Kidney glomerular epithelial cell (primary cell): ENCODE results near the gene LRRC15.

ENCODE experiments used
- DNase-seq: peaks from one replicate; lab custom pipeline; 2025; lab: John Stamatoyannopoulos, UW

Gene LRRC15

GRCh38 chr3:194384569-194385001 is 15.0 kb upstream of the LRRC15 start:
- DNase-seq: no peak

DNA sequence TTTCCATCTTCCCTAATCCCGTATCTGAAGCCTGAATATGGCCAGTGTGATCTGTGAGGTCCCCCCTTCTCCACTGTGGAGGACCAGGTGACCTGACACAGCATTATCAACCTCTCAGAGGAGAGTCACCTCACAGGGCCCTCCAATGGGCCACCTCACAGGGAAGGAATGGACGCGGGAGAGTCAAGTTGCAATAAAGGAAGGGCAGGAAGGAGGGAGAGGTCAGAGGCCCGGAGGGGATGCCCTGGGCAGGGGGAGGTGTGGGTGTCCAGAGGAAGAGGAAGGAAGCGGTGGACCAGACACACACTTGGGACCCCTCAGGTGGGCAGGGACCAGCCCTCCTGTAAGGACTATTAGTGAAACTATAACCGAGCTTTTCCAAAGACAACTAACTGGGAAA is 14.6 kb upstream of the LRRC15 start:
- no peak for DNase-seq

- DNase-seq: no peak
Measured at GRCh38 chr3:194383276-194383940, 13.9 kb upstream of the LRRC15 start.

DNA sequence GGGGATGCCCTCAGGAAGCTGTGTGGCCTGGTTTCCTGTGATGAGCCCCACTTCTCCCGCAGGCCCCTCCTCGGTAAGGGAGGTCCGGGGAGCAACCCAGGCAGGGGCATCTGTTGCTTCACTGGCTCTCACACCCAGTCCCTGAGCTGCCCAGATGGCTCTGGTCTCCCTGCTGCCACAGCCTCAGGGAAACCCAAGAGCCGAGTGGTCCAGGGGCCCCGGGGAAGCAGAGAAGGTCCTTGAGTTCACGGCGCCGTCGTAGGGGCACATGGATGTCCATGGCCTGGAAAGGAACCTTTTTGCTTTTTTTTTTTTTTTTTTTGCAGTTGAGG is 13.3 kb upstream of the LRRC15 start:
- DNase-seq: no peak

GRCh38 chr3:194382196-194382891 is 12.8 kb upstream of the LRRC15 start:
- no peak for DNase-seq

DNA sequence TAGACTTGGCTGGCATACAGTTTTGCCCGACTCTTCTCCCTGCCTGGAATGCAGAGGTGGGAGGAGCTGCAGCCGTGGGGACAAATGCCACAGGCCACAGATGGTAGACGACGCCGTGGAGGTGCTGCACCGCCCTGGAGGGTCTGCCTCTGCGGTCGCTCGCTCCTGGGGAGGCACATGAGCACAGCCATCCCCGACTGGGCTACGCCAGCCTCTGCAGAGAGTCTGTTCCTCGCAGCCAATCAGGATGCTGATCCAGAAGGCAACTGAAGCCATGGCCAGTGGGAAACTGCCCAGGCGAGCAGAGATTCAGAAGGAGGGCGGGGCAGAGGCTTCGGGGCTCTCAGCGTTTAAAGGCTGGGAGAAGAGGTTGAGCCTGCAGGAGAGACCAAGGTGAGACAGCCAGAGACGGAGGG is 11.9 kb upstream of the LRRC15 start:
- no peak for DNase-seq

DNA sequence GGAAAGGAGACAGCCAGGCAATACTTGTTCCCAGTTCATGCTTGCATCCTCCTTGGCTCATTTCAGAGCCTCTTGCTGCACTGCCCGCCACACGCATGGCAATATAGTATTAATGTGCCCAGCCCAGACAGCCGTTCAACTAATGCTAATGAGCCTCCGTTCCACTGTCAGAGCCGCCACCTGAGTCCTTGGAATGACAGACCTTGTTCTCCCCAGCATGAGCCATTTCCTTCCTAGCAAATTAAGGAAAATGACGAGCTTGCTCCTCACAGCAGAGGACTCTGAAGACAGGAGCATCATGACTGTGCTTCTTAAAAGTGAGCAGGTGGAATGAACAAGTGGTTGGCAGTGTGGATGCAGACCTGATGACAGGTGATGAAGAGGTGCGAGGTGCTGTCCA is 10.8 kb upstream of the LRRC15 start:
- no peak for DNase-seq

GRCh38 chr3:194379651-194380050 is 10.1 kb upstream of the LRRC15 start:
- DNase-seq: no peak

- no peak for DNase-seq
Measured at GRCh38 chr3:194379231-194379630, 9.7 kb upstream of the LRRC15 start.

GRCh38 chr3:194377708-194378107 is 8.2 kb upstream of the LRRC15 start:
- no peak for DNase-seq

DNA sequence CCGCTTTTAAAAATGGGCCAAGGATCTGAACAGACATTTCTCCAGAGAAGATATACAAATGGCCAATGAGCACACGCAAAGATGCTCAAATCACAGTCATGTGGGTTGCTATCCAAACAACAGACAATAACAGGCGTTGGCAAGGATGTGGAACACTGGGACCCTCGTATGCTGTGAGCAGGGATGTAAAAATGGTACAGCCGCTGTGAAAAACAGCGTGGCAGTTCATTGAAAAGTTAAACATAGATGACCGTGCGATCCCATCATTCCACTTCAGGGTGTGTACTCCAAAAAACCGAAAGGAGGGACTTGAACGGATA is 6.7 kb upstream of the LRRC15 start:
- DNase-seq: no peak

GRCh38 chr3:194375473-194376240 is 6.1 kb upstream of the LRRC15 start:
- DNase-seq: no peak

DNA sequence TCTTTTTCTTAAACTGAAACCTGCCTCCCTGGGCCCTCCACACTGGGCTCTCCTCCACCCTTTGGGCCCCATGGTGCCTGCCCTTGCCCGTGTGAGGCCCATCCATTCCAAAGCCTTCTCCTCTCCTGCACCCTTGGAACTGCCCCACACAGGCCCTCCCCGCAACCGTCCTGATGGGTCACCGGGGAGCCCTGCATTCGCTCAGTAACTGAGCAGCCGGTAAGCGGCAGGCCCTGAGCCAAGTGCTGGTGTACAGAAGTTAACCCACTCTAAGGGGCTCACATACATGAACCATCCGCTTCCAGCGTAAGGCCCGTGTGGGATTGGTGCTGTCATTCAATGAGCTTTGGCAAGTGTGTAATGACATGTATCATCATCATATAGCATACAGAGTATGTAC is 5.4 kb upstream of the LRRC15 start:
- no peak for DNase-seq

- no peak for DNase-seq
Measured at GRCh38 chr3:194373899-194374298, 4.4 kb upstream of the LRRC15 start.

DNA sequence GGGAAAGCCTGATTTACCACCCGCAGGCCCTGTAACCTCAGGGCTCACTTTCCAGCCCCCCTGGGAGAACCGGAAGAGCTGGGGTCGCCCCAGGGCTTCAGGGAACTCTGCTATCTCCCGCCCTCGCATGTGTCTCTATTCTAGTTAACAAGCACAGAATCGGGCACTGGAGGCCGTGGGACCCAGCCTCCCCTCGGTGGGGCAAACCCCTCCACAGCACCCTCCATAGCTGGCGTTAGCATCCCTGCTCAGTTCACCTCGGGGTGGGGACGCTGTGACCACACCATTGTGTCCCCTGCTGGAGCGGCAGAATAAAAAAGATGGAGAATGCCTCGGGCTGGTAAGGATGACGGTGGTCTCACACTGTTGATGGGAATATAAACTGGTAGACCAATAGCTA is 3.5 kb upstream of the LRRC15 start:
- DNase-seq: no peak

DNA sequence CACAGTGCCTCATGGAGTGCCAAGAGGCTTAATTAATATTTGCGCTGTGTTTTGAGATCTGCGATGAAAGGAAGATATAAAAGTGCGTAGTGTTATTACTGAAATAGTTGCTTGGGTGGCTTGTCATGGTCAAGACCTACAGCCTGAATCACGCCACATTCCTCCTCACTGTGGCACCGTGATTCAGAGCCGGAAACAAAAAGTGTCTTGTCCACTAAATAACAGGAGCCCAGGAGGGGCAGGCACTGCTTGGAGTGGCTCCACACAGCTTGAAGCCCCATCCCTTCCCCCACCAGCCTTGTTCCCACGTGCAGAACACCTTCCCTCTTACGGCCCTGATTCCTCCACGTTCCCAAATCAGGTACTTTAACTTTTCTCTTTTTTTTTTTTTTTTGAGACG is 1.2 kb upstream of the LRRC15 start:
- no peak for DNase-seq

DNA sequence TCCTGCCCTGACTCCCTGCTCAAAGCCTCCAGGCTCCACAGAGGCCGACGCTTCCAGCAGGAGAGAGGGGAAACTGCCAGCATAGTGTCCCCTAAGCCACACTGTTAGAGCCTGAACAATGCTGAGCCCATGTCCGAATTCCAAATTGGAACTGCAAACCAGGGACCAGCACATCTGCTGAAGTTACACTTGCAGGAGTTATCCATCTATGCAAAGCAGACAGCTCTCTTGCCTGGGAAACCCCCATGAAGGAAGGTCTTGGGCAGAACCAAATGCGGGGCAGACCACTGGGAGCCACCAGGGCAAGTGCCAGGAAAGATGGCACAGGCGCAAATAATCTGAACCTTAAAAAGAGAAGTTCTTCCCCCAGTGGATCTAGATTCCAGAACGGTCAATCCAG is 625 bp downstream of the LRRC15 start:
- DNase-seq: no peak

GRCh38 chr3:194367992-194368841 is 1.3 kb downstream of the LRRC15 start:
- no peak for DNase-seq

DNA sequence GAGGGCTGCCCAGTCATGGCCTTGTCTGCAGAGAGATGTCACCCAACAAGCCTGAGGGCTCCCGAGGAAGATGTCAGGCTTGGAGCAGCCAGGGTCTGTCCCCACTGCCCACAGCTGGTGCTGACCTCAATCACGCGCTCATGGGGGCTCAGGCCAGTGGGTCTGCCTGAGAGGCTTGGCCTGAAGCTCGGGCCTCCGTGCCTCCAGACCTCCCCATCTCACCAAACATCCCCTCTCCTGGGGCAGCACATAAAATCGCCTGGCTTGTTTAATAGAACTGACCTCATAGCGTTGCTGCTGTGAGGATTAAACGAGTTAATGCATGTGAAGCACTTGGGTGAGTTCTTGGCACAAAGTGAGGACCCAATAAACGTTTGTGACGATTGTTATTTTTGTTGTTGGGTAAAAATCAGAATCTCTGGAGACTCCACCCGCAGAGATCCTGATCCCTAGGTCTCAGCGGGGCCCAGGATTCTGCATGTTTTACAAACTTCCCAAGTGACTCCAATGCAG is 3.5 kb downstream of the LRRC15 start:
- DNase-seq: no peak

DNA sequence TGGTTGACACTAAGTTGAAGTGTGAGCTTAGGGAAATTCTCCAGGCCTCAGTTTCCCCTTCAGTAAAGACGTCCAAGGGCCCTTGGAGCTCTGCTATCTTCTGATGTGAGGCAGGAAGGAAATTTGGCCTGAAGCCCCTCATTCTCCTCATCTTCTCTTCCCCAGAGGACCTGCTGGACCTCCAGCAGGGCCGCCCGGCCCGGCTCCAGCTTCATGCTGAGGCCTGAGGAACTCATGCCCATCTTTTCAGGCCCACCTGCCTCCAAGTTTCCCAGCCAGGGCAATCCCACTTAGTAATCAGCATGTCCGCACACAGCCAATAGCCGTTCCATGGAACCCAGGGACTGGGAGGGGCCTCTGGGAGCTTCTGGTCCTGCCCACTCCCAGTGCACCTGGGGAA is 4.0 kb downstream of the LRRC15 start:
- DNase-seq: no peak

DNA sequence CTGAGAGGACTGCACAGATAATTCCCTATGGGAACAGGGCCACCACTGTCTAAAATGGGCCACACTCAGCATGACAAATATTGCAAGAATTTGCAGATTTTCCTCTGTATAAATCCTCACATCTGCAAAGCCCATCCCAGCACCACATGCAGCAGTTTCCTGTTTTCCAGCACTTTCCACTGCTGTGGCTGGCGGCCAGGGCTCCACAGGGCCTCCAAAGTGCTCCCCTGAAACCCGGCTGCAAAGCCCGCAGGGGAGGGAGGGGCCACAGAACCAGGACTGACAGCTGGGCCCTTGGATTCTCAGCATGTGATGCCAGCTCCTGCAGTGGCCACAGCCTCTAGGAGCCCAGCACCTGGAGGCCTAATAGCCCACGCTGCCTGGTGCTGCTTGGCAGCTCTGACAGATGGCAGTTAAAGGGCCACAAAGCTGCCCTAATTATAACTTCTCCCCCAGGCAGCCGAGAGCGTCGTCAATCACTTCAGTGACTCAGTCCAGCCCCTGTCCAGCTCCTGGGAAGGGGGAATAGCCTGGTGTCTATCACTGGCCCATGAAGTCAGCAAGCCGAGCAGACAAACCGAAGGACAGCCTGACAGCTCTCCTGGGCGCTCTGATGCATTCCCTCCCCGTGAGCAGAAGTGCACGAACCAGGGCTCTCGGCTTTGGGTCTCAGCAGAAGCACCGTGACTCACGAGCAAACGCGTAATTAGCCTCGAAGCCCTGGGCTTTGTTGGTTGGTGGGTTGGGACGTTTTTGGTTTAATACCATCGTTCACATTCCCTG is 4.7 kb downstream of the LRRC15 start:
- no peak for DNase-seq

DNA sequence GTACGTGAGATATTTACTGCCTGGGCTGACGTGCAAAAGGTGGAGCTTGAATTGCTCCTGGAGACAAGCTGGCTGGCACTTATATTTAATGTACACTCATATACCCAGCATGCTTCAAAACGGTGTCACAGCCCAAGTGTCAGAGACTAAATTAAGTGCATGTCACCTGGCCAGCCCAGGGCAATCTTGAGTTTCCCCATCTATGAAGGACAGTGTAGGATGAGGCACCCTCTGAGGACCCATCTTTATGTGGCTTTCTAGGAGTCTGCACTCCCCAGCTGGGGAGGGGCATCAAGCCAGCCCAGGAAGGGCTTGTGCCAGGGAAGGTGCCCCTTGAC is 5.3 kb downstream of the LRRC15 start:
- DNase-seq: no peak
